ENCODE measurements around the gene APLNR.

Gene APLNR

DNA sequence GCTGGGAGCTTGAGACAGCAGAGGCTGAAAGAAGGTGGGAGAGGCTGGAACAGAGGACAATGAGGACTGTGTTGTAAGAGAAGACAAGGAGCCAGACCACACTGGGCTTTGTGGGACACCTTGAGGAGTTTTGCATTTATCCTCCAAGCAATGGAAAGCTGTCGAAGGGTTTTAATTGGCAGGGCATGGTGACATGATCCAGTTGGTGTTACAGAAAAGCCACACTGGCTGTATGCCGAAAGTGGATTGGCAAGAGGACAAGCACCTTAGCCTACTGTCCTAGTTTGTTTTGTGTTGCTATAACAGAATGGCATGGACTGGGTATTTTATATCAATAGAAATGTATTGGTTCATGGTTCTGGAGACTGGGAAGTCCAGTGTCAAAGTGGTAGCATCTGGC is 14.0 kb upstream of the APLNR start:
- no peak for DNase-seq

- DNase-seq = no peak
Measured at GRCh38 chr11:57249384-57250319, 12.6 kb upstream of the APLNR start.

- DNase-seq = no peak
Measured at GRCh38 chr11:57248780-57249383, 11.8 kb upstream of the APLNR start.

GRCh38 chr11:57244911-57245310 is 7.9 kb upstream of the APLNR start:
- no peak for DNase-seq

DNA sequence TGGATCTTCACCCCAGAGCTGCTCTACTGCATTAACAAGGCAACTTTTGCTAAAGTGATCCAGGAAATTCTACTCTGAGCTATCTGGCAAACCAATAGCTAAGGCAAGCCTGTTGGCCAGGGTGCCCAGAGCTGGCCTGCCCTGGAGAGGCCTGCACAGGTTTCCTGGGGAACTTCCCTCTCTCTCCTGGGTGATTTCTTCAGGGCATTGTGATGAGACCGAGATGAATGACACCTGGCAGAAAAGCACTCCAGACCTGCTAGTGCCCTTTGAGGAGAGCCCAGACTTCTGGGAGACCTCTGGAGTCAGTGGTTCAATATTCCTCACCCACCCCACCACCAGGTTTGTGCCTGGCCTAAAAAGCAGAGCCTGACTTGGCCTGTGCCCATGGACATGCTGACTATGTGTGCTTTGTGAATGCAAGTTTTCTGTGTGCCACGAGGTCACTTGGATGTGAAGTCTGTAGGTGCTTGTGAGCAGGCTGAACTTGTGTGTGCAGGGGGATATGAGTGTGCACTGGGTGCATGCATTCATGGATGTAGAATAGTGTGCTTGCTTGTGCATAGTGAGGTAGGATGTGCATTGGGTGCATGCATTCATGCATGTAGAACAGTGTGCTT is 4.4 kb upstream of the APLNR start:
- DNase-seq = no peak

DNA sequence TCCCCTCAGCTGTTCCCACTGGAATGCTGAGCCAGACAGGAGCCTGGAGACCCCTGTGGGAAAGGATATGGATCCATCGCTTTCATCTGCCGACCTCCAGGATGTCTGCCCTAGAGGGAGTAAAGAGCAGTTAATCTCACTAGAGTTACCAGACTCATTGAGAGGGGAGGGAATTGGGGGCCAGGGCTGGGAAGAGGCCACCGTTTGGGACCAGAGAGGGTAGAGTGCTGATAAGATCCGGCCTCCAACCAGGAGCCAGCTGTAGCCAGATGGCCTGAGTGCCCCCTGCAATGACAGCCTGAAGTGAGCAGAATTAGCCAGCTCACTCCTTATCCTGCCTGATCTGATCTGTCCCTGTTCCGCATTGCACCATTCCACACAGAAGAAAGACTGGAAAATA is 3.7 kb upstream of the APLNR start:
- no peak for DNase-seq

DNA sequence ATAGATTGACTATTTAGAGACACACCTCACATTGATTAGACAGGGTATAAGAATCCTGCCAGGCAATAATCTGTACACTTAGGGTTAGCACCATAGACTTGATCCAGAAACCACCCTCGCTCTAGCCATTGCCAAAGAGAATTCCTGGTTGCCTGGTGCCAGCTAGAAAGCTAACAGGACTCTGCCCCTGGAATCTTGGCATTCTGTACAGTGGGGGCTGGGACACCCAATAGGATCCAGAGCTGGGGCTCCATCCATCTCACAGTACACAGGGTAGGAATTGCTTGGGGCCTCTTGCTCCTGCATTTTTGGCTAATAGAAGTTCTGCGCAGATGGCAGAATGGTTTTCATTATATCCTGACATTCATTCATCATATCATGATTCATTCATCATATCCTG is 3.0 kb upstream of the APLNR start:
- no peak for DNase-seq

GRCh38 chr11:57239348-57239747 is 2.3 kb upstream of the APLNR start:
- DNase-seq = no peak

DNA sequence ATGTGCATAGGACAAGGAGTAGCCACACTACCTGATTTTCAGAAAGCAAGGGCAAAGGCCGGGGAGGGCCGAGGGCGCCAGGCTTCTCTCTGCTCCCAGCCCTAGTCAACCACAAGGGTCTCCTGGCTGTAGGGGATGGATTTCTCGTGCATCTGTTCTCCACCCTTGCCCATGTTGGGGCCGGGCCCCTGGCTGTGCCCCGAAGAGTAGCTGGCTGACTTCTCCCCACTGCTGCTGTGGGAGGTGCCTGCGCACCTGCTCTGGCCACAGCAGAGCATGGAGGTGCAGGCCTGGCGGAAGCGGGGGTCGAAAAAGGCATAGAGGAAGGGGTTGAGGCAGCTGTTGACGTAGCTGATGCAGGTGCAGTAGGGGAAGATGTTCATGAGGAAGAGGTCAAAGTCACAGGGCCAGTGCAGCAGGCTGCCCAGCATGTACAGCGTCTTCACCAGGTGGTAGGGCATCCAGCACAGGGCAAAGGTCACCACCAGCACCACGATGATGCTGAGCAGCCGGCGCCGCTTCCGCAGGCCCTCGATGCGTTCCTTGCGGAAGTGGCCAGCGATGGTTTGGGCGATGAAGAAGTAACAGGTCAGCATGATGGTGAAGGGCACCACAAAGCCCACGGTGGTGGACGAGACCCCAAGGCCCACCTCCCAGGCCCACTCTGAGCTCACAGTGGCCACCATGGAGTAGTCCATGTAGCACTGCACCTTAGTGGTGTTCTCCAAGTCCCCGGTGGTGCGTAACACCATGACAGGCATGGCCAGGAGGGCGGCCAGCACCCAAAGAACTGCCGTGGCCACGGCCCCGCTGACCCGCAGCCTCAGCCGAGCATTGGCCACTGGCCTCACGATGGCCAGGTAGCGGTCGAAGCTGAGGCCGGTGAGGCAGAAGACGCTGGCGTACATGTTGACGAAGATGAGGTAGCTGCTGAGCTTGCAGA is 1.0 kb downstream of the APLNR start:
- DNase-seq = no peak

DNA sequence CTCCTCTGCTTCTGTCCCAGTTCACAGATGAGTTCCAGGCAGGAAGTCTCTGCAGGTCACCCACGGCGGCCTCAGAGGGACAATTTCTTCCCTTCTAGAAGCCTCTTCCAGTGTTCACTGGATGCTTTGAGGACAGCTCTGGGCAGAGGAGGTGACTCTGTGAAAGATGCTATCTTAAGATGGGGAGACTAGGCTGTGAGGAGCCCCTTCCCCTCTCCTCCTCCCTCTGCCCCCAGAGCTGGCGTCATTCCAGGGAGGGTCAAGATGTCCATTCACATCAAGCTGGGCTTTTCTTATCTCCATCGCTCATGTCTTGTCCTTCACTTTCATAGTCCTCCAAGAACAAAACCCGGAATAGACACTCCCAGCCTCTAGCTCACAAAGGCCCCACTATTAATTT is 3.3 kb downstream of the APLNR start:
- DNase-seq = no peak

- DNase-seq = no peak
Measured at GRCh38 chr11:57231539-57232253, 5.4 kb downstream of the APLNR start.

GRCh38 chr11:57230791-57231538 is 6.1 kb downstream of the APLNR start:
- no peak for DNase-seq

- DNase-seq = no peak
Measured at GRCh38 chr11:57230316-57230715, 6.7 kb downstream of the APLNR start.

GRCh38 chr11:57228600-57228999 is 8.4 kb downstream of the APLNR start:
- no peak for DNase-seq

- DNase-seq = no peak
Measured at GRCh38 chr11:57224537-57224936, 12.5 kb downstream of the APLNR start.

GRCh38 chr11:57224128-57224527 is 12.9 kb downstream of the APLNR start:
- DNase-seq = no peak

DNA sequence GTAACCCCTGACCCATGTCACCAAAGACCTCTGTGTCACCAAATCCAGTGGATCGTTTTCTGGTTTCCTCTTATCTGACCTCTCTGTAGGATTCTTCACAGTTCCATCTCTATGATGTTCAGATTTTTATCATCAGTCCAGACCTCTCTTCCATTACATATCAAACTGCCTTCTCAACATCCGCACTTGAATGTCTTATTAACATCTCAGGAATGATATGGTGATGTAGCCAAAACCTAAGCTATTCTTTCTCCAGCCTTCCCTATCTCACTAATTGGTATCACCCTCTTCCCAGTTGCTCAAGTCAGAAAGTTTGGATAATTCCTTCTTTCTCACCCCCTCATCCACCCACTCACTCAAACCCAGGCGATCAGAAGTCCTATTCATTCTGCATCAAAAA is 13.4 kb downstream of the APLNR start:
- no peak for DNase-seq

- DNase-seq = no peak
Measured at GRCh38 chr11:57222239-57222638, 14.8 kb downstream of the APLNR start.

DNA sequence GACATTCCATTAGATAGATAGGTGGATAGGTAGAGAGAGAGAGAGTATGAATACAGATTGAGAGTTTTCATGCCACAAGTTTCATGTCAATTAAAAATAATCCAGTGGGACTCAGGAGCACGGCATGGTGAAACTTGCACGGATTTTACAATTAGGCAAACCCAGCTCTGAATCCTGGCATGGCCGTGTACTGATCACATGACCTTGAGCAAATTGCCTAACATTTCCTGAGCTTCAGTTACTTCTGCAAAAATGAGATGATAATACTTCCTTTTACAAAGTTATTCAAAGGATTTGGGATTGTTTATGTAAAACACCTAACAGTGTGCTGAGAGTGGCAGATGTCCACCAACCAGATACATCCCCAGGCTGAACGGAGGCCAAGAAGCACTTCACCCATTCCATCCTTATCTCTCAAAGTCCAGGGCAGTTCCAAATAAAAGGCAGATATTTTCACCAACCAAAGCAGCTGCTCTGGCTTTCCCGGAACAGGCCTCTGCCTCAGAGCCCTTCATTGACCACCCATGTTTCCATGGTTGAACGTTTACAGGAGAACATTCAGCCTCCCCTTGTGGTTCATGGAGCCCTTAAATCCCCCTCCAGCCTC is 17.9 kb downstream of the APLNR start:
- DNase-seq = no peak

DNA sequence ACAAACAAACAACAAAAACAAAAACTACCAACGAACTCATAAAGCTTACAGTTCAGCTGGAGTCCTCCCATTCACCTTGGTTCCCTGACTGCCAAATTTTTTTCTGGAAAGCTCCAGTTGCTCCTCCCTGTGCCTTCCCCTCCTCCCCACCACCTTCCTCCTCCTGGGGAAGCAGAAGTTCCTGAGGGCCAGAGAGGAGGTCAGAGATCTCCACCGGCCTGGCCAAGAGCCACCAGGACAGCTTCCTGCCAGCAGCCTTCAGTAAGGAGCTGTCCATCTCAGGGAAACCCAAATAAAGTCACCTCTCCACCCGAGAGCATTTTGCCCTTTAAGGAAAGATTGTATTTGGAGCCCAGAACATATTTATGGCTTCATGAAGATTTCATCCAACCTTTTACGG is 20.0 kb downstream of the APLNR start:
- no peak for DNase-seq

GRCh38 chr11:57216463-57216862 is 20.6 kb downstream of the APLNR start:
- no peak for DNase-seq
